Measurements from ENCODE around the gene SH3PXD2B. TPM values are rescaled to one million over a fixed set of nuclear protein-coding genes. Genes with fewer than 3 reads are reported as not detected.

Gene SH3PXD2B
- total RNA-seq, 1 experiment from 2014 or later, result 27.5 TPM

DNA sequence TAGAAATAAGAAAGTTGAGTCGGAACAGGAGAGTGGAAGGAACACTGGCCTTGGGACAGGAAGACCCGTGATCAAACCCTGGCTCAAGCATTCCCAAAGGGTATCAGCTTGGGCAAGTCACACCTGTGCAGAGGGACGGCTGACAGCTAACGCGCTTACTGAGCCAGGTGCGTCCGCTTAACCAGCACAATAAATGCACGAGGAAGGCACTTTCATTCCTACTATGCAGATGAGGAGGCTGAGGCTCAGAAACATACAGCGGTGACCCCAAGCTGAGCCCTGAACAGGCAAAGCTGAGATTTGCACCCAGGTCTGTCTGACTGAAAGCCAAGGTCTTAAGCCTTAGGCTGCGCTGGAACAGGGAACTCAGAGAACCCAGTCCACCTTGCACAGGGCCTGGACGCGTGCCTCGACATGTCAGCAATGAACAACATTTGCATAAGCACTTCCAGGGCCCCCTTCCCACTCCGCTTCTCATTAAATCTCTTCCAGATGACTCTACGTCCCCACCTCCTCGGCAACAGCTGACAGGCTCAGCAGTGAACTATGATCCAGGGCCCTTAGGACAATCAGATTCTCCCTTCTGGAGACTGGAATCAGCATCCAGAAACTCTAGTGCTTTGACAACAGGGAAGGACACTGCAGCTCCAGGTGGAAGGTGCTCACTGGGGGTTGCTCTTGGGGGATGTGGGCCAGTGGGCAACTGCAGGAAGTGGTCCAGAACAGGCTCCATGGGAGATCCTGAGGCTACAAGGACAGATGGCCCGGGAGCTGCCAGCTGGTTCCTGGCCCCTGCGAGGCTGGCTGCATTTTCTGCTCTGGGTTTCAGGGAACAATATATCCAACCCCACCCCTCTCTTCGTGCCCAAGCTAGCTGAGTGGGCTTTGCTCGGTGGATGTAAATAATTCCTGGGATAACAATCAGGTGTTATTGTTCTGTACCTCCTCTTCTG lies 35.2 kb downstream of the SH3PXD2B start:
- no TSS peak for BruUV-seq (replicated peaks)

More for the DNA sequence above, 35.2 kb downstream of the SH3PXD2B start:
- Histone ChIP-seq H3K27ac (ENCODE audit: low read depth, low read length) (no peak overlapping the region), H3K36me3 (ENCODE audit: control insufficient read depth in 1 of 2, insufficient read depth in 2 of 2, low read length in 2 of 2) (no peaks in the 10 kb centered on the region; a peak in 2 of 4 replicates), H2AFZ (ENCODE audit: low read depth, low read length, poor library complexity, severe bottlenecking) (no peak overlapping the region), H3K9me3 (ENCODE audit: control insufficient read depth in 1 of 2, insufficient read depth in 1 of 2, low read depth in 1 of 2, low read length in 2 of 2) (no peaks in the 10 kb centered on the region), H3K9me2 (ENCODE audit: insufficient read depth) (no peaks in the 10 kb centered on the region), H3K4me1 (ENCODE audit: control insufficient read depth in 1 of 2, insufficient read depth in 2 of 2, low read length in 2 of 2) (peaks cover 0 to 10% of the 10 kb centered on the region in 2 experiments; a peak in 2 of 4 replicates), H4K20me1 (ENCODE audit: insufficient read depth) (no peaks in the 10 kb centered on the region), H3K27me3 (ENCODE audit: insufficient read depth, low read length) (no peaks in the 10 kb centered on the region), H3K79me2 (ENCODE audit: insufficient read depth, low read length) (peaks cover 2% of the 10 kb centered on the region; the same call in 1 of the 2 replicates), H3K4me3 (replicated peaks in 1 of 2; ENCODE audit: low read depth in 1 of 2, low read length in 2 of 2) (no peak overlapping the region), H3K4me2 (ENCODE audit: low read length) (no peak overlapping the region), H3K9ac (ENCODE audit: low read length) (no peak overlapping the region)
- POLR2A ChIA-PET, result no interaction called here
- intact Hi-C loops (cut with micrococcal nuclease), result no loop called here
- TF ChIP-seq RAD21 (IDR thresholded peaks at IDR 0.05; ENCODE audit: low read depth), result no peak
- no peak for TF ChIP-seq ZFX (IDR thresholded peaks at IDR 0.05)
- TF ChIP-seq, protein P1, sequence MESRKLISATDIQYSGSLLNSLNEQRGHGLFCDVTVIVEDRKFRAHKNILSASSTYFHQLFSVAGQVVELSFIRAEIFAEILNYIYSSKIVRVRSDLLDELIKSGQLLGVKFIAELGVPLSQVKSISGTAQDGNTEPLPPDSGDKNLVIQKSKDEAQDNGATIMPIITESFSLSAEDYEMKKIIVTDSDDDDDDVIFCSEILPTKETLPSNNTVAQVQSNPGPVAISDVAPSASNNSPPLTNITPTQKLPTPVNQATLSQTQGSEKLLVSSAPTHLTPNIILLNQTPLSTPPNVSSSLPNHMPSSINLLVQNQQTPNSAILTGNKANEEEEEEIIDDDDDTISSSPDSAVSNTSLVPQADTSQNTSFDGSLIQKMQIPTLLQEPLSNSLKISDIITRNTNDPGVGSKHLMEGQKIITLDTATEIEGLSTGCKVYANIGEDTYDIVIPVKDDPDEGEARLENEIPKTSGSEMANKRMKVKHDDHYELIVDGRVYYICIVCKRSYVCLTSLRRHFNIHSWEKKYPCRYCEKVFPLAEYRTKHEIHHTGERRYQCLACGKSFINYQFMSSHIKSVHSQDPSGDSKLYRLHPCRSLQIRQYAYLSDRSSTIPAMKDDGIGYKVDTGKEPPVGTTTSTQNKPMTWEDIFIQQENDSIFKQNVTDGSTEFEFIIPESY (IDR thresholded peaks at IDR 0.05; ENCODE audit: extremely low read depth, insufficient replicate concordance, low read length), result no peak
- TF ChIP-seq CBX3 (IDR thresholded peaks at IDR 0.05; ENCODE audit: low read depth), result no peak
- no peak for TF ChIP-seq FOSL1 (IDR thresholded peaks at IDR 0.05; ENCODE audit: low read depth)
- TF ChIP-seq CEBPB (IDR thresholded peaks at IDR 0.05; ENCODE audit: low read depth), result no peak
- TF ChIP-seq, protein P2, sequence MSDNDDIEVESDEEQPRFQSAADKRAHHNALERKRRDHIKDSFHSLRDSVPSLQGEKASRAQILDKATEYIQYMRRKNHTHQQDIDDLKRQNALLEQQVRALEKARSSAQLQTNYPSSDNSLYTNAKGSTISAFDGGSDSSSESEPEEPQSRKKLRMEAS (IDR thresholded peaks at IDR 0.05), result no peak
- TF ChIP-seq ZNF274 (IDR thresholded peaks at IDR 0.05; ENCODE audit: low read depth, low read length), result no peak
- TF ChIP-seq, protein P3, sequence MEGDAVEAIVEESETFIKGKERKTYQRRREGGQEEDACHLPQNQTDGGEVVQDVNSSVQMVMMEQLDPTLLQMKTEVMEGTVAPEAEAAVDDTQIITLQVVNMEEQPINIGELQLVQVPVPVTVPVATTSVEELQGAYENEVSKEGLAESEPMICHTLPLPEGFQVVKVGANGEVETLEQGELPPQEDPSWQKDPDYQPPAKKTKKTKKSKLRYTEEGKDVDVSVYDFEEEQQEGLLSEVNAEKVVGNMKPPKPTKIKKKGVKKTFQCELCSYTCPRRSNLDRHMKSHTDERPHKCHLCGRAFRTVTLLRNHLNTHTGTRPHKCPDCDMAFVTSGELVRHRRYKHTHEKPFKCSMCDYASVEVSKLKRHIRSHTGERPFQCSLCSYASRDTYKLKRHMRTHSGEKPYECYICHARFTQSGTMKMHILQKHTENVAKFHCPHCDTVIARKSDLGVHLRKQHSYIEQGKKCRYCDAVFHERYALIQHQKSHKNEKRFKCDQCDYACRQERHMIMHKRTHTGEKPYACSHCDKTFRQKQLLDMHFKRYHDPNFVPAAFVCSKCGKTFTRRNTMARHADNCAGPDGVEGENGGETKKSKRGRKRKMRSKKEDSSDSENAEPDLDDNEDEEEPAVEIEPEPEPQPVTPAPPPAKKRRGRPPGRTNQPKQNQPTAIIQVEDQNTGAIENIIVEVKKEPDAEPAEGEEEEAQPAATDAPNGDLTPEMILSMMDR (IDR thresholded peaks at IDR 0.05 in 2 of 3, conservative IDR thresholded peaks at IDR 0.05 in 1 of 3; ENCODE audit: borderline replicate concordance in 1 of 3, insufficient read depth in 1 of 3, low read depth in 2 of 3, low read length in 2 of 3), result no peak
- TF ChIP-seq SIN3A (IDR thresholded peaks at IDR 0.05; ENCODE audit: low read depth), result no peak
- TF ChIP-seq EZH2 (IDR thresholded peaks at IDR 0.05), result no peak
- no peak for DNase-seq (ENCODE audit: low read depth, low spot score)
- CTCF ChIA-PET, result no interaction called here
- RAD21 ChIA-PET (ENCODE audit: low non-redundant PET in 1 of 2, low total read pairs in 2 of 2, uncharacterized antibody in 2 of 2, unreplicated experiment in 2 of 2), result no interaction called here
- no peak for ATAC-seq

All from HCT116 (cell line).